PFSK-1 (cell line): ENCODE measurements around the gene TFEC.

Experiments used
- FOXP2 ChIP-seq: optimal IDR thresholded peaks from 2 replicates; pipeline ENCODE3; 2011; ENCODE audit warnings: borderline replicate concordance, control low read depth, inconsistent platforms; ENCODE audit not compliant: insufficient read depth; ENCODE audit errors: extremely low read length, extremely low read depth
- POLR2AphosphoS5 ChIP-seq: IDR thresholded peaks from 2 replicates; pipeline ENCODE4 v1.6.1; 2012; ENCODE audit warnings: low read depth, mild to moderate bottlenecking, control low read depth, low read length, moderate library complexity
- SIN3A ChIP-seq: IDR thresholded peaks from 2 replicates; pipeline ENCODE4 v1.6.1; 2012; ENCODE audit warnings: mild to moderate bottlenecking, low read length, moderate library complexity, borderline replicate concordance; ENCODE audit not compliant: insufficient read depth
- TAF1 ChIP-seq: IDR thresholded peaks from 2 replicates; pipeline ENCODE4 v1.6.1; 2012; ENCODE audit warnings: low read length, control low read depth, borderline replicate concordance; ENCODE audit not compliant: insufficient read depth
- TF ChIP-seq, protein P1 (sequence below), 2 experiments: IDR thresholded peaks; 2 replicates each; pipeline versions ENCODE4 v1.6.1 to v1.8.0; 2011 to 2012; ENCODE audit warnings: low read depth in 2 of 2, low read length in 2 of 2, control low read depth in 1 of 2, inconsistent platforms in 1 of 2, mild to moderate bottlenecking in 1 of 2, moderate library complexity in 1 of 2; ENCODE audit not compliant: insufficient read depth in 1 of 2

Gene TFEC

GRCh38 chr7:116024826-116025809 lies 5.4 kb downstream of the TFEC start:
- no peak for TF ChIP-seq POLR2AphosphoS5
- TF ChIP-seq, protein P1, sequence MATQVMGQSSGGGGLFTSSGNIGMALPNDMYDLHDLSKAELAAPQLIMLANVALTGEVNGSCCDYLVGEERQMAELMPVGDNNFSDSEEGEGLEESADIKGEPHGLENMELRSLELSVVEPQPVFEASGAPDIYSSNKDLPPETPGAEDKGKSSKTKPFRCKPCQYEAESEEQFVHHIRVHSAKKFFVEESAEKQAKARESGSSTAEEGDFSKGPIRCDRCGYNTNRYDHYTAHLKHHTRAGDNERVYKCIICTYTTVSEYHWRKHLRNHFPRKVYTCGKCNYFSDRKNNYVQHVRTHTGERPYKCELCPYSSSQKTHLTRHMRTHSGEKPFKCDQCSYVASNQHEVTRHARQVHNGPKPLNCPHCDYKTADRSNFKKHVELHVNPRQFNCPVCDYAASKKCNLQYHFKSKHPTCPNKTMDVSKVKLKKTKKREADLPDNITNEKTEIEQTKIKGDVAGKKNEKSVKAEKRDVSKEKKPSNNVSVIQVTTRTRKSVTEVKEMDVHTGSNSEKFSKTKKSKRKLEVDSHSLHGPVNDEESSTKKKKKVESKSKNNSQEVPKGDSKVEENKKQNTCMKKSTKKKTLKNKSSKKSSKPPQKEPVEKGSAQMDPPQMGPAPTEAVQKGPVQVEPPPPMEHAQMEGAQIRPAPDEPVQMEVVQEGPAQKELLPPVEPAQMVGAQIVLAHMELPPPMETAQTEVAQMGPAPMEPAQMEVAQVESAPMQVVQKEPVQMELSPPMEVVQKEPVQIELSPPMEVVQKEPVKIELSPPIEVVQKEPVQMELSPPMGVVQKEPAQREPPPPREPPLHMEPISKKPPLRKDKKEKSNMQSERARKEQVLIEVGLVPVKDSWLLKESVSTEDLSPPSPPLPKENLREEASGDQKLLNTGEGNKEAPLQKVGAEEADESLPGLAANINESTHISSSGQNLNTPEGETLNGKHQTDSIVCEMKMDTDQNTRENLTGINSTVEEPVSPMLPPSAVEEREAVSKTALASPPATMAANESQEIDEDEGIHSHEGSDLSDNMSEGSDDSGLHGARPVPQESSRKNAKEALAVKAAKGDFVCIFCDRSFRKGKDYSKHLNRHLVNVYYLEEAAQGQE (IDR thresholded peaks at IDR 0.05; ENCODE audit: insufficient read depth in 1 of 2, low read depth in 2 of 2, low read length in 2 of 2), result no peak
- TF ChIP-seq SIN3A, result no peak

GRCh38 chr7:116021237-116021636 lies 9.3 kb downstream of the TFEC start:
- TF ChIP-seq FOXP2 (no peak), TAF1 (no peak), SIN3A (no peak), POLR2AphosphoS5 (no peak)
- TF ChIP-seq, protein P1 (IDR thresholded peaks at IDR 0.05; ENCODE audit: insufficient read depth in 1 of 2, low read depth in 2 of 2, low read length in 2 of 2), result no peak

- TF ChIP-seq POLR2AphosphoS5 (no peak), TAF1 (no peak)
These were observed 11.8 kb downstream of the TFEC start for GRCh38 chr7:116018731-116019130.

DNA sequence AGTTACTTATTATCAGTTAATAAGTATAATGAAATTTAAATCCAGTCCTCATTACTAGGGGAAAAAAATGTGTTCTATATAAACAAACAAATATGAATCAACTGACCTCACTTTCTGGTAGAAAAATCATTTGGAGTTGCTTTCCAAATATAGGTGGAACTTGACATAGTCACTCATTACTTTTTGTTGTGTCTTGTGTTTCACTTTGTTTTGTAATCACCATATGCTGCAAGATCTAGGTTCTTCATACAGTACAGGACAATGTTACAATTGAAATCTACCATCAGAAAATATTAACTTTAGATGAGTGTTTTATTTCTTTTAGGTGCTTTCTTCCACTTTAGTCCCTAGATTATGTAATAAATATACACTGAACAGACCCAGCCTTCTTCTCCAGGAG lies 16.9 kb downstream of the TFEC start:
- no peak for TF ChIP-seq FOXP2
- TF ChIP-seq, protein P1 (IDR thresholded peaks at IDR 0.05; ENCODE audit: insufficient read depth in 1 of 2, low read depth in 2 of 2, low read length in 2 of 2), result no peak
- TF ChIP-seq TAF1, result no peak
- TF ChIP-seq SIN3A, result no peak
- no peak for TF ChIP-seq POLR2AphosphoS5

DNA sequence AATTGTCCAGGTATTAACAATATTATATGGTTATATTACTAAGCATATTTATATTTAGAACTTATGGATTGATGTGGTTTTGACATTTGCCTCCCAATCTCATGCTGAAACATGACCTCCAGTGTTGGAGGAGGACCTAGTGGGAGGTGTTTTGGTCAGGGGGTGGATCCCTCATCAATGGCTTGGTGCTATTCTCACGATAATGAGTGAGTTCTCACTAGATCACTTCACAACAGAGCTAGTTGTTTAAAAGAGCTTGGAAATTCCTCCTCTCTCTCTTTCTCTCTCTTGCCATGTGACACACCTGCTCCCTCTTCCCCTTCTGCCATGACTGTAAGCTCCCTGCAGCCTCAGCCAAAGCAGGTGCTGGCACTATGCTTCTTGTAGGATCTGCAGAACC lies 19.0 kb downstream of the TFEC start:
- TF ChIP-seq FOXP2, result no peak
- TF ChIP-seq SIN3A, result no peak
- TF ChIP-seq POLR2AphosphoS5, result no peak
- TF ChIP-seq TAF1, result no peak

- TF ChIP-seq POLR2AphosphoS5, result no peak
- TF ChIP-seq SIN3A, result no peak
- TF ChIP-seq TAF1, result no peak
- no peak for TF ChIP-seq FOXP2
- TF ChIP-seq, protein P1 (IDR thresholded peaks at IDR 0.05; ENCODE audit: insufficient read depth in 1 of 2, low read depth in 2 of 2, low read length in 2 of 2), result no peak
These were observed 33.3 kb downstream of the TFEC start for GRCh38 chr7:115997221-115997620.
